SKM-1 (cell line): ENCODE measurements around the gene SLC27A3.
"Not testable (repeated sequence)": the region's sequence is repeated elsewhere in the genome, so short reads cannot be mapped to it uniquely, and the experiment has no call there.

Experiments
- DNase-seq: peaks from one replicate; lab custom pipeline; 2025; ENCODE audit not compliant: unreplicated experiment; lab: John Stamatoyannopoulos, UW

The SLC27A3 gene

GRCh38 chr1:153779781-153780541 lies 4.8 kb downstream of the SLC27A3 start:
- no peak for DNase-seq

GRCh38 chr1:153780551-153780950 lies 5.3 kb downstream of the SLC27A3 start:
- DNase-seq = no peak

GRCh38 chr1:153782648-153783047 lies 7.4 kb downstream of the SLC27A3 start:
- not testable (repeated sequence) for DNase-seq

GRCh38 chr1:153783233-153784190 lies 8.3 kb downstream of the SLC27A3 start:
- peak; percentile 80 for DNase-seq

- DNase-seq = no peak
These were observed 11.0 kb downstream of the SLC27A3 start for GRCh38 chr1:153786038-153786790.

GRCh38 chr1:153789478-153790034 lies 14.3 kb downstream of the SLC27A3 start:
- DNase-seq = no peak

- peak; percentile 70 for DNase-seq
These were observed 15.2 kb downstream of the SLC27A3 start for GRCh38 chr1:153790313-153790965.

- DNase-seq = peak; percentile 100
These were observed 15.9 kb downstream of the SLC27A3 start for GRCh38 chr1:153790966-153791647.

- no peak for DNase-seq
These were observed 16.5 kb downstream of the SLC27A3 start for GRCh38 chr1:153791648-153792253.

GRCh38 chr1:153792631-153793041 lies 17.4 kb downstream of the SLC27A3 start:
- DNase-seq = no peak

- DNase-seq = no peak
These were observed 18.2 kb downstream of the SLC27A3 start for GRCh38 chr1:153793261-153793972.

GRCh38 chr1:153793973-153794615 lies 18.9 kb downstream of the SLC27A3 start:
- no peak for DNase-seq

GRCh38 chr1:153794624-153795329 lies 19.6 kb downstream of the SLC27A3 start:
- DNase-seq = no peak

- no peak for DNase-seq
These were observed 20.2 kb downstream of the SLC27A3 start for GRCh38 chr1:153795330-153795837.

GRCh38 chr1:153795934-153796785 lies 21.0 kb downstream of the SLC27A3 start:
- no peak for DNase-seq
